ENCODE results near the gene CGB2. TPM values are rescaled to one million over a fixed set of nuclear protein-coding genes. Genes with fewer than 3 reads are reported as not detected.

The CGB2 gene
- total and polyA plus RNA-seq, 2 of the 13 experiments (the other 11 are each of a cell fraction or from before 2014, with no cell fraction given) = not detected

GRCh38 chr19:48999481-49000325, 32.0 kb upstream of the CGB2 start:
- intact Hi-C loops (cut with micrococcal nuclease; ENCODE audit: unreplicated experiment) = no loop called here
- TF ChIP-seq PHF8 (CRISPR knock-in tag; IDR thresholded peaks at IDR 0.05) = no peak
- no peak for TF ChIP-seq ONECUT2 (CRISPR knock-in tag; IDR thresholded peaks at IDR 0.05)
- TF ChIP-seq ZNF615 (CRISPR knock-in tag; IDR thresholded peaks at IDR 0.05; ENCODE audit: borderline replicate concordance) = no peak
- TF ChIP-seq, protein P1, sequence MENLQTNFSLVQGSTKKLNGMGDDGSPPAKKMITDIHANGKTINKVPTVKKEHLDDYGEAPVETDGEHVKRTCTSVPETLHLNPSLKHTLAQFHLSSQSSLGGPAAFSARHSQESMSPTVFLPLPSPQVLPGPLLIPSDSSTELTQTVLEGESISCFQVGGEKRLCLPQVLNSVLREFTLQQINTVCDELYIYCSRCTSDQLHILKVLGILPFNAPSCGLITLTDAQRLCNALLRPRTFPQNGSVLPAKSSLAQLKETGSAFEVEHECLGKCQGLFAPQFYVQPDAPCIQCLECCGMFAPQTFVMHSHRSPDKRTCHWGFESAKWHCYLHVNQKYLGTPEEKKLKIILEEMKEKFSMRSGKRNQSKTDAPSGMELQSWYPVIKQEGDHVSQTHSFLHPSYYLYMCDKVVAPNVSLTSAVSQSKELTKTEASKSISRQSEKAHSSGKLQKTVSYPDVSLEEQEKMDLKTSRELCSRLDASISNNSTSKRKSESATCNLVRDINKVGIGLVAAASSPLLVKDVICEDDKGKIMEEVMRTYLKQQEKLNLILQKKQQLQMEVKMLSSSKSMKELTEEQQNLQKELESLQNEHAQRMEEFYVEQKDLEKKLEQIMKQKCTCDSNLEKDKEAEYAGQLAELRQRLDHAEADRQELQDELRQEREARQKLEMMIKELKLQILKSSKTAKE (CRISPR knock-in tag; IDR thresholded peaks at IDR 0.05; ENCODE audit: borderline replicate concordance) = no peak
- no peak for TF ChIP-seq ZNF292 (CRISPR knock-in tag; IDR thresholded peaks at IDR 0.05; ENCODE audit: borderline replicate concordance, low read depth)
- TF ChIP-seq TBX2 (CRISPR knock-in tag; IDR thresholded peaks at IDR 0.05; ENCODE audit: borderline replicate concordance) = no peak
- no peak for TF ChIP-seq ATF2 (CRISPR knock-in tag; IDR thresholded peaks at IDR 0.05)
- no peak for TF ChIP-seq ZNF234 (CRISPR knock-in tag; conservative IDR thresholded peaks at IDR 0.05)
- no peak for TF ChIP-seq GABPA (IDR thresholded peaks at IDR 0.05; ENCODE audit: low read depth, low read length)
- TF ChIP-seq GABPA (CRISPR knock-in tag; IDR thresholded peaks at IDR 0.05; ENCODE audit: low read depth) = peak; percentile 37; the same call in 1 of the 2 replicates
- no peak for TF ChIP-seq ZBTB42 (CRISPR knock-in tag; IDR thresholded peaks at IDR 0.05)
- no peak for TF ChIP-seq ZNF34 (CRISPR knock-in tag; IDR thresholded peaks at IDR 0.05; ENCODE audit: borderline replicate concordance)
- TF ChIP-seq GABPB1 (CRISPR knock-in tag; IDR thresholded peaks at IDR 0.05) = 0 out of 2 replicates have a peak, but pooled peaks have one; percentile 24
- no peak for TF ChIP-seq ZNF17 (CRISPR knock-in tag; IDR thresholded peaks at IDR 0.05)
- TF ChIP-seq, protein P2, sequence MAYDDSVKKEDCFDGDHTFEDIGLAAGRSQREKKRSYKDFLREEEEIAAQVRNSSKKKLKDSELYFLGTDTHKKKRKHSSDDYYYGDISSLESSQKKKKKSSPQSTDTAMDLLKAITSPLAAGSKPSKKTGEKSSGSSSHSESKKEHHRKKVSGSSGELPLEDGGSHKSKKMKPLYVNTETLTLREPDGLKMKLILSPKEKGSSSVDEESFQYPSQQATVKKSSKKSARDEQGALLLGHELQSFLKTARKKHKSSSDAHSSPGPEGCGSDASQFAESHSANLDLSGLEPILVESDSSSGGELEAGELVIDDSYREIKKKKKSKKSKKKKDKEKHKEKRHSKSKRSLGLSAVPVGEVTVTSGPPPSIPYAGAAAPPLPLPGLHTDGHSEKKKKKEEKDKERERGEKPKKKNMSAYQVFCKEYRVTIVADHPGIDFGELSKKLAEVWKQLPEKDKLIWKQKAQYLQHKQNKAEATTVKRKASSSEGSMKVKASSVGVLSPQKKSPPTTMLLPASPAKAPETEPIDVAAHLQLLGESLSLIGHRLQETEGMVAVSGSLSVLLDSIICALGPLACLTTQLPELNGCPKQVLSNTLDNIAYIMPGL (CRISPR knock-in tag; IDR thresholded peaks at IDR 0.05; ENCODE audit: borderline replicate concordance in 1 of 2, low read depth in 1 of 2) = no peak
- TF ChIP-seq, protein P3, sequence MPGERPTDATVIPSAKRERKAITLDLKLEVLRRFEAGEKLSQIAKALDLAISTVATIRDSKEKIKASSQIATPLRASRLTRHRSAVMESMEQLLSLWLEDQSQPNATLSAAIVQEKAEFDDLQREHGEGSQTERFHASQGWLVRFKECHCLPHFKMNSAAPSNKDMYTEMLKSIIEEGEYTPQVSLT (CRISPR knock-in tag; IDR thresholded peaks at IDR 0.05; ENCODE audit: borderline replicate concordance, low read depth) = no peak
- TF ChIP-seq HMG20B (CRISPR knock-in tag; conservative IDR thresholded peaks at IDR 0.05) = no peak
- no peak for TF ChIP-seq ZNF180 (CRISPR knock-in tag; IDR thresholded peaks at IDR 0.05; ENCODE audit: borderline replicate concordance, low read depth)

More at GRCh38 chr19:48999481-49000325, 32.0 kb upstream of the CGB2 start:
- WGBS (ENCODE audit: low lambda C conversion rate) = 78% methylated on average over 11 of the region's 16 CpGs
- H3K4me1 ChIP-seq (ENCODE audit: insufficient read depth, low read length) = peaks cover 16% of the 10 kb centered on the region
- H3K27ac ChIP-seq (ENCODE audit: extremely low read length, insufficient read depth, low read length) = no peak overlapping the region
- in situ Hi-C loops (cut with HindIII; ENCODE audit: extremely low pct_ligation_motif_present, low pct_unique_long_range_greater_than_20kb) = no loop called here
- no peaks in the 10 kb centered on the region for H4K20me1 ChIP-seq (ENCODE audit: insufficient read depth, low read length)
- H3K79me2 ChIP-seq (ENCODE audit: insufficient read depth, low read length) = peaks cover 22% of the 10 kb centered on the region
- ChIA-PET CTCF (ENCODE audit: low intra/inter-chr PET ratio, low total read pairs) (no interaction called here), POLR2A (no interaction called here)
- no peak overlapping the region for H3K9ac ChIP-seq (ENCODE audit: insufficient read depth, low read depth, low read length)
- BruUV-seq (replicated peaks) = no TSS peak
- ATAC-seq (peak; percentile 75), DNase-seq (ENCODE audit: low spot score) (no peak), FAIRE-seq (no peak)
- H3K9me3 ChIP-seq (ENCODE audit: low read length) = no peaks in the 10 kb centered on the region
- H3K4me2 ChIP-seq (ENCODE audit: low read depth, low read length) = no peak overlapping the region
- H3K4me3 ChIP-seq (replicated peaks in 1 of 3; ENCODE audit: insufficient read depth in 1 of 3, low read depth in 2 of 3, low read length in 3 of 3) = no peak overlapping the region
- H2AFZ ChIP-seq (ENCODE audit: low read length) = no peak overlapping the region
- H3K36me3 ChIP-seq (replicated peaks in 1 of 2; ENCODE audit: control insufficient read depth in 1 of 2, insufficient read depth in 2 of 2, low read length in 2 of 2) = peaks cover 12 to 28% of the 10 kb centered on the region in 2 experiments; a peak in 4 of 5 replicates
- no peaks in the 10 kb centered on the region for H3K27me3 ChIP-seq (ENCODE audit: control insufficient read depth in 1 of 2, insufficient read depth in 2 of 2, low read length in 2 of 2)
